Central memory CD4-positive, alpha-beta T cell (primary cell): ENCODE measurements around the gene FBXO39.
"Not testable (repeated sequence)": the region's sequence is repeated elsewhere in the genome, so short reads cannot be mapped to it uniquely, and the experiment has no call there.

ENCODE experiments used
- DNase-seq: peaks from one replicate; pipeline ENCODE4 v3.0.0; 2022
- total RNA-seq, 3 experiments: gene quantifications; one replicate each; lab custom pipeline; 2026; lab: John Stamatoyannopoulos, UW

FBXO39 gene
- total RNA-seq = 0 to 0.33 (median 0) reads per million in 3 experiments

DNA sequence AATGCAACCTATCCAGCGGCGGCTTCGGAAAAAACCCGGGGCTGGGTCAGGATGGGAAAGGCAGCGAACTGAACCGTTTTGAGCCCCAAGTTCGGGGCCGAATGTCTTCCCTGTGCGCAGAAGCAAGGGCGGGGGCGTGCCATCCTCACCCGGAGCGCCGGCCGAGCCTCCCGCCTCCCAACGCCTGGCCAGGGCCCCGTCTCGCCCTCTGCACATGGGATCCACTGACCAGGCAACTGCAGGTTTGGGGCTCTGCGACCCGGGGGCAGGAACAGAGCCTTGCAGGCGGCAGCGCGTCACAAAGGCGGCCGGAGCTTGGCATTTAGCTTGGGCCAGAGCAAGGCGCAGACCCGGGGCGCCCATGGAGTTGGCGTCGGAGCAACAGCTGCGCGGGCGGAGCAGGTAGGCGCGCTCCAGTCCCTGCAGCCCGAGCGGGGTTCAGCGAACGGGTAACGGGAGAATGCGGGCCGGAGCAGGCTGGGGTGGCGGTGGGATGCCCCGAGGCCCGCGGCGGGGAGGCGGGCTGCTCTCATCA, at the start of gene FBXO39:
Gene FBXO39 (plus strand): TSS at position 345 of the 535 bp plus-strand sequence. CDS start 3,654 bp downstream, outside the sequence.
- no peak for DNase-seq

- DNase-seq = no peak
These were observed 46.5 kb upstream of the FBXO39 start for GRCh38 chr17:6729531-6729930.

GRCh38 chr17:6746665-6747064, 29.4 kb upstream of the FBXO39 start:
- not testable (repeated sequence) for DNase-seq

DNA sequence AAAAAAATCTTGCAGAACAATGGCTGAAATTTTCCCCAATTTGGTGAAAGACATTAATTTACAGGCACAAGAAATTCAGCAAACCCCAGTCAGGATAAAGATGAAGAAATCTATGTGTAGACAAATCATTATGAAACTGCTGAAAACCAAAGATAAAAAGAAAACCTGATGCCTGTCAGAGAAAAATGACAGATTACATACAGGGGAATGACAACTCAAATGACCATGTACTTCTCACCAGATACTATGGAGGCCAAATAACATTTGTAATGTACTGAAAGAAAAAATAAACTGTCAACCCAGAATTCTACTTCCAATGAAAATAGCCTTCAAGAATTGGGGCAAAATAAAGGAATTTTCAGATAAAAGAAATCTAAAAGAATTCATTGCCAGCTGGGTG, 27.4 kb upstream of the FBXO39 start:
- no peak for DNase-seq

- no peak for DNase-seq
These were observed 26.5 kb upstream of the FBXO39 start for GRCh38 chr17:6749519-6749918.

GRCh38 chr17:6752068-6752909, 23.7 kb upstream of the FBXO39 start:
- no peak for DNase-seq

GRCh38 chr17:6753006-6753445, 23.0 kb upstream of the FBXO39 start:
- DNase-seq = peak; percentile 50

DNA sequence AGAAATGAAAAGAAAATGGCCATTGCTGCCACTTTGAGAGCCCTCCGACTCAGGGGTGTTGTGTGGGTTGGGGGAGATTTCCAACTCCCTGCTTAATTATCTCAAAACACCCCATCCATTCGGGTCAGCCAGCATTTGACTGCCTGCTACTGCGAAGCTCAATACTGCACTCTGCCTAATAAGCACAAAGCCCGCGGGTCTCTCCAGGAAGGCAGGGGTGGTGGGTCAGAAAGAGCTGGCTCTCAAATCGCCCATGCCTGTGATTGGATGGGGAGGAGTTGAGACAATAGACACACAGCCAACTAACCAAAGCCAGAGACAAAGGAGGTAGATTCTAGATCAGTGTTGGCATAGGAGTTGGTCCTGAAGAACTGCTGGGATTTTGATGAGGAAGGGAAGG, 22.5 kb upstream of the FBXO39 start:
- DNase-seq = no peak

- no peak for DNase-seq
These were observed 20.7 kb upstream of the FBXO39 start for GRCh38 chr17:6755281-6755680.

- DNase-seq = peak; percentile 55
These were observed 20.3 kb upstream of the FBXO39 start, which contains the start of gene XAF1 for GRCh38 chr17:6755731-6756184. Gene XAF1 (plus strand): TSS chr17:6756046. CDS start chr17:6756079, 33 bp downstream.

- no peak for DNase-seq
These were observed 19.5 kb upstream of the FBXO39 start for GRCh38 chr17:6756425-6757031.

GRCh38 chr17:6757747-6758146, 18.3 kb upstream of the FBXO39 start:
- DNase-seq = no peak

GRCh38 chr17:6761779-6762178, 14.2 kb upstream of the FBXO39 start:
- no peak for DNase-seq

DNA sequence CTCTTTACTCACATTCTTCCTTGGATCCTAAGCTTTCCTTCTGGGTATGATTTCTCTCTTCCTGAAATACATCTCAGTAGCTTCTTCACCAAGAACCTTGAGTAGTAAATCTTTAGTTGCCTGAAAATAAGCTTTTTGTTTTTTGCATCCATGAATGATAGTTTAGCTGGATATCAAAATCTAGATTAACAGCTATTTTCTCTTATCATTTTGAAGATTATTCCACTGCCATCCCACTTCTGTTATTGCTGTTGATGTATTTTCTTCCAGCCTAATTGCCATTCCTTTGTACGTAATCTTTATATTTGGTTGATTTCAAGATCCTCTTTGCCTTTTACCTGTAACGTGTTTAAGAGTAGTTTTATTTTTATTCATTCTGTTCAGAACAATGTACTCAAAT, 7.6 kb upstream of the FBXO39 start:
- no peak for DNase-seq

GRCh38 chr17:6772016-6772415, 4.0 kb upstream of the FBXO39 start:
- DNase-seq = no peak

DNA sequence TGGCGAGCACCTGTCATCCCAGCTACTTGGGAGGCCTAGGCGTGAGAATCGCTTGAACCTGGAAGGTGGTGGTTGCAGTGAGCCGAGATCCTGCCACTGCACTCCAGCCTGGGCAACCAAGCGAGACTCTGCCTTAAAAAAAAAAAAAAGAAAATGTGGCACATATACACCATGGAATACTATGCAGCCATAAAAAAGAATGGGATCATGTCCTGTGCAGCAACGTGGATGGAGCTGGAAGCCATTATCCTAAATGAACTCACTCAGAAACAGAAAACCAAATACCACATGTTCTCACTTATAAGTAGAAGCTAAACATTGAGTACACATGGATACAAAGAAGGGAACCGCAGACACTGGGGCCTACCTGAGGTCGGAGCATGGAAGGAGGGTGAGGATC, 1.1 kb upstream of the FBXO39 start:
- DNase-seq = not testable (repeated sequence)

- DNase-seq = no peak
These were observed 3.4 kb downstream of the FBXO39 start for GRCh38 chr17:6779411-6779810.

DNA sequence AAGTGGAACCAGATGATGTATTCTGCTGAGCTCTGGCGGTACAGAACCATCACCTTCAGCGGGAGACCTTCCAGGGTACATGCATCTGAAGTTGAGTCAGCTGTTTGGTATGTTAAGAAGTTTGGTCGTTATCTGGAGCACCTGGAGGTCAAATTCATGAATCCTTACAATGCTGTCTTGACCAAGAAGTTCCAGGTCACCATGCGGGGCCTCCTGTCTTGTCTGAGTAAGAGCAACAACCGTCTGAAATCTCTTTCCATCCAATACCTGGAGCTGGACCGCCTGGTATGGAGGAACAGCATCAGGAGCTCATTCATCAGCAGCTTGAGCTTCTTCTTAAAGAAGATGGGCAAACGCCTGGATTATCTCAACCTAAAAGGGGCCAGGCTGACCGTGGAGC, 4.0 kb downstream of the FBXO39 start:
- DNase-seq = no peak

GRCh38 chr17:6780886-6781285, 4.9 kb downstream of the FBXO39 start:
- no peak for DNase-seq

GRCh38 chr17:6782244-6782643, 6.2 kb downstream of the FBXO39 start:
- DNase-seq = no peak

DNA sequence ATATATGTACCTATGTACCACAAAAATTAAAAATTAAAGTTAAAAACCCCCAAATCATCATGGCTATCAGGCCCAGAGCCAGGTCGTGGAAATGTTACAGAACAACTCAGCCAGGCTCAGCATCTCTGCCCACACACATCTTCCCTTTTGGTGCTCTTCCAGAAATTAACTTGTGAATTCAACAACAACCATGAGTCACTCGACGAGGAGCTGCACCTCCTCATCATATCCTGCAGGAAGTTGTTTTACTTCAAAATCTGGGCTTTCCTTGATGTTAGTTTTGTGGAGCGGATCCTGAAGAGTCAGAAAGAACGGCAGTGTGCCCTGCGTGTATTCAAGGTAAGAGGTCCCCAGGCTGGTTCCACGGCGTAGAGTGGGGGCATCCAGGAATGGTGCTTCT, 10.6 kb downstream of the FBXO39 start:
- no peak for DNase-seq

GRCh38 chr17:6787081-6787693, 11.2 kb downstream of the FBXO39 start:
- DNase-seq = no peak

GRCh38 chr17:6789146-6789545, 13.1 kb downstream of the FBXO39 start:
- DNase-seq = no peak
